Activated CD4-positive, alpha-beta T cell treated with anti-CD3 and anti-CD28 coated beads, Interleukin-2, Interleukin-4, amounts not matched to agents 100 ng/mL and 50 ng/mL, durations not matched to agents 16 hours and 8 hours (primary cell): ENCODE measurements around the gene SEPTIN2.
"Not testable (repeated sequence)": the region's sequence is repeated elsewhere in the genome, so short reads cannot be mapped to it uniquely, and the experiment has no call there.

Source experiments
- DNase-seq: peaks from one replicate; pipeline ENCODE4 v3.0.0-alpha.2; 2020; ENCODE audit warnings: low spot score

Gene SEPTIN2

GRCh38 chr2:241381872-241382271 lies 66.1 kb downstream of the SEPTIN2 start:
- DNase-seq = no peak

GRCh38 chr2:241385450-241385849 lies 69.7 kb downstream of the SEPTIN2 start:
- not testable (repeated sequence) for DNase-seq

- no peak for DNase-seq
These were observed 70.8 kb downstream of the SEPTIN2 start for GRCh38 chr2:241386519-241386918.

- DNase-seq = no peak
These were observed 74.0 kb downstream of the SEPTIN2 start for GRCh38 chr2:241389697-241390096.

GRCh38 chr2:241390301-241391206 lies 74.8 kb downstream of the SEPTIN2 start:
- peak; percentile 23 for DNase-seq

GRCh38 chr2:241391892-241392665 lies 76.4 kb downstream of the SEPTIN2 start:
- peak; percentile 7 for DNase-seq

- DNase-seq = not testable (repeated sequence)
These were observed 77.0 kb downstream of the SEPTIN2 start for GRCh38 chr2:241392753-241393152.

- peak; percentile 50 for DNase-seq
These were observed 77.9 kb downstream of the SEPTIN2 start for GRCh38 chr2:241393524-241394196.

GRCh38 chr2:241396809-241397208 lies 81.1 kb downstream of the SEPTIN2 start:
- not testable (repeated sequence) for DNase-seq

- DNase-seq = no peak
These were observed 84.5 kb downstream of the SEPTIN2 start for GRCh38 chr2:241399941-241400922.
